Stimulated activated CD4-positive, alpha-beta T cell treated with anti-CD3 and anti-CD28 coated beads, Interleukin-2, amount 100 ng/mL, for 4 hours (primary cell): Measurements from ENCODE around the gene AKAP8.
A peak's percentile ranks its signal among the peaks of the same experiment; 100 is the strongest.
"Not testable (repeated sequence)": the region's sequence is repeated elsewhere in the genome, so short reads cannot be mapped to it uniquely, and the experiment has no call there.

Experiments
- DNase-seq: peaks from one replicate; pipeline ENCODE4 v3.0.0-alpha.2; 2020; ENCODE audit warnings: low read depth

AKAP8 gene

DNA sequence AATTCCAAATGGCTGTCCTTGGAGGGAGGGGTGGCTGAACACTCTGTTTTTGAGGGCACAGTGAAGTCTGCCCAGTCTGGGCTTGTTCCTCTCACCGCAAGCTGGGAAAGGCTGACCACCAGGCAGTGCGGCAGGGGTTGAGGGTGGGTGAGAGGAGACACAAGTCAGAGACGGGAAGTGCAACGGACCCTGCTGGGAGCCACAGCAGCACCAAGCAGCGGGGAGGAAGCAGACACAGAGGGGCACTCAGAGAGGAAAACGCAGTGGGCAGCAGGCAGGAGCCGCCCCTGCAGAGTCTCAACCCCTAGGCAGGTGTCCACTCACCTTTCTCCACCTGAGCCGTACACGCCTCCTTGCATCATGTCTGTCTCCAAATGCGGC lies 23.6 kb upstream of the AKAP8 start:
- DNase-seq = no peak

DNA sequence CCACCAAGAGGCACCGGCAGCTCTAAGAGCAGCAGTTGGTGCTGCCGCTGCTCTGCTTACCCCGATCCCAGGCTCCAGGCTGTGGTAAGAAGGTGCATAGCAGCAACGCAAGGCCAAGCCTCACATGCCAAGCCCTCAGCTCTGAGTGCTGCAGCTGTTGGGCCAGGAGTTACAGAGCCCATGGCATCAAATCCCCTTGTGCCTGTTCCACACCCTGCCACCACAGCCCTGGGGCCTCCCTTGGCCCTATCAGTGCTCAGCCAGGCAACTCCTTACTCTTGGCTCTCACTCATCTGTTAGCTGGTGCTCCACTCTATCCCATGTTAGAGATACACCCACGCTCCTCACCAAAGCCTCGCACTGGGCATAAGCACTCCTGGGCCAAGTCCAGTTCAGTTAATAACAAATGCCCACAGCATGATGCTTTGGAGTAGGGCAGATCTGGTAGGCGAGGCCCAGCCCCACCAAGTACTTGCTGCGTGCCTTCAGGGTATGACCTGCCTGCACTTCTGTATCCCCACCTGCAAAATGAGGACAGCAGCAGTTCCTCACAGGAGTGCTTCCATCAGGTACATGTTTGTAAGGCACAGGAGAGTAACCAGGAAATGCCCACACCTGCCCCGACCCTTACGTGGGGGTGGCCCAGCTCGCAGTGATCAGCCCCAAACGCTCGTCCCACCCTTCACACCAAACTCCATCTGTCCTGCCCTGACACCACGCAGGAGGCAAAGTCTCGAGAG lies 23.0 kb upstream of the AKAP8 start:
- no peak for DNase-seq

DNA sequence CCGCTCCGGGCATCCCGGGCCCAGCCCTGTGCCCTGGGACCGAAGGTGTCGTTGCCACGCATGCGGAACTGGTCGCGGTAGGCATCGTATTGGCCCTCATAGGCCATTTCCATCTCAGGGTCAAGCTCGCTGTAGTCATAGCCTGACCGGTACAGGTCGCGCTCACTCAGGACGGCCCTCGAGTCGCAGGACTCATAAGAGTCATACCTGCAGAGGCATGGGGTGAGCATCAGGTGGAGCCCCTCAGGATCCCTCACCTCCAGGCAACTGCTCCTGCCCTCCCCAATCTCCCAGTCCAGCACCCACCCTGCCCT lies 21.8 kb upstream of the AKAP8 start:
- no peak for DNase-seq

DNA sequence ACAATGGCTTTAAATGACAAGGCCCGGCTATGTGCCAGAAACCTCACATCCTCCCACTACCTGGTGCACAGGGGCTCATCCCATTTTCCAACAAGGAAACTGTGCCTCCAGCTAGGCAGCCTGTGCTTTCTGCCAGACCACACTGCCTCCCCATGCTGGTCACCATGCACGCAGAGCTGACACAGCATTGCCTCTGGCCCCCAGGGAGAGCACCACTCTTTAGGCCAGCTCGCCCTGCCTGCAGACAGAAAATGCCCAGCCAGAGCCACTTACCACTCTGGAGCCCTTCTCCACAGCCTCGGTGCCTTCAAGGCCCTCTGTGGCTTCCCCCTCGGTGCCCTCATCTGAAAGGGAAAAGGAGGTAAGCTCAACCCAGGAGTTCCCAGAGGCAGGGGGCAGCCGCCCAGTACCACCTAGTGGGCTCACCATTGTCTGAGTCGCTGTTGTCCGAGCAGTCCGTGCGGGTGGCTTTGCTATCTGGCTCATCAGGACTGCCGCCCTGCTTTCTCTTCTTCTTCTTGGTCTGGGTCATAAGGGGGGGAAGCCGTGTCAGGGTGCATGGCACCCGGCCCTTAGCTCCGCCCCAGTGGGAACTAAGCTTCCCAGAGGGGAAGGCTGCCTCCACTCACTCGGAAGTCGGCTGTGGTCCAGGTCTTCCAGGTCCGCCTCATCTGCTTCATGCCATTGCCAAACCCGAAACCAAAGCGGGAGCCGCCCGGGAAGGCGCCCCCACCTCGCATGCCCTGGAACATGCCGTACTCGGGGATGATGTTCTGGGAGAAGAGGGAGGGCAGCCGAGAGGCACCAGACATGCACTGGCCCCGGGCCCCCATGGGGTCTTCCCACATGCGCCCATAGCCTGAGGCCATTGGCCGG lies 21.2 kb upstream of the AKAP8 start:
- no peak for DNase-seq

DNA sequence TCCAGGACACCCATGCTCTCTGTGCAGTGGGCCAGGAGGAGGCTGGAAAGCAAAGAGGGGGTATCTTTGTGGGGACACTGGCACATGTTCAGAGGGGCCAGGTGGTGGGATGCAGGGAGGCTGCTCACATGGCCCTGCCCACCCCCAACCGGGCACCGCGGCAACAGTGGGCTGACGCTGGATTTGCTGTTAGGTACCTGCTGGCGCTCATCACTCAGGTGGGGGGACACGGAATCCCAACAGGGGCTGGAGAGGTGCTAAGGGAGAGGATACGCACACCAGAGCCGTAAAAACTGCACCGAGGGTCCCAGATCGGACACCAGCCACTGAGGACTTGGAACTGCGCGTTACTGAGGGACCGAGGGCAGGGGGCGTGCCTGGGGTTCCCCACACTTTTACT lies 20.0 kb upstream of the AKAP8 start:
- no peak for DNase-seq

DNA sequence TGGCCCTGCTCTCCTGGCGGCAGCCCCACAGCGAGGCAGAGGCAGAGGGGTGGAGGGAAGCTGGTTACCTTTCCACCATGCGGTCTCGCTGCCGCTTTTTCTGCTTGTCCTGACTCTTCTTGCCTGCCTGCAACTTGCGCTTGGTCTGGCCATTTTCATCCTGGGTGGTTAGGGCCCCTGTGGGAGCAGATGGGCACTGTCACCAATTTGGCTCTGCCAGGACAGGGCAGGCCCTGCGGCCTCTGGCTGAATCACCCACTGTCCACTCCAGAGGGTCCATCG lies 19.6 kb upstream of the AKAP8 start:
- DNase-seq = no peak

DNA sequence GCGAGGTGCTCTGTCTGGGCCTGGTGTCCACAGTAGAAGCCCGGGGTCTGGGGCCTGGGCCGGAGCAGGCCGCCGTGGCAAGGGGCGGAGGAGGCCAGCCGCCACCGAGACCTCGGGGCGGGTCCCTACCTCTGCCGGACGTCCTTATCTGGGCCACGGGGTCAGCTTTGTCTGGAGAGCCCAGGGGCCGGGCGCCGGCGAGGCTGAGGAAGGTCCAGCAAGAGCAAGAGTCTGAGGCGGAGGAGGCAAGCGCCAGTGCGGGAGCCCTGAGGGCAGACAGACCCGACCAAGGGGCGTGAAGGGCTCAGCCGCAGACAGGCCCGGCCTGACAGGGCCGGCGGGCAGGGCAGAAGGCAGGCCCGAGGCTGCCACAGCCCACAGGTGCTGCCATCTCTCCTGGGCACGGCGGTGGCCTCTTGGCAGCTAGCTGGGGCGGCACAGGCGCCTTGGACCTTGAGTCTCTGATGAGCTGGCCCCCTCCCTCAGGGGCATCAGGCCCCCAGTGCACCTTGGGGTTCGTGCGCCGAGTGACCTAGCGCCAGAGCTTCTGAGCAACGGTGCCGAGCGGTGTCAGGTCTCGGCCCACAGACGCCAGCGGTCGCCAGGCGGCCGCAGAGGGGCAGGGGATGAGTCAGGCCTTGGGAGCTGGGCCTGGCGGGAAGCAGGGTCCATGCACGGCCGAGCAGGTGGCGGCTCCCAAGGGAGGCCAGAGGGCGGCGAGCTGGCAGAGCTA lies 19.1 kb upstream of the AKAP8 start:
- DNase-seq = no peak

DNA sequence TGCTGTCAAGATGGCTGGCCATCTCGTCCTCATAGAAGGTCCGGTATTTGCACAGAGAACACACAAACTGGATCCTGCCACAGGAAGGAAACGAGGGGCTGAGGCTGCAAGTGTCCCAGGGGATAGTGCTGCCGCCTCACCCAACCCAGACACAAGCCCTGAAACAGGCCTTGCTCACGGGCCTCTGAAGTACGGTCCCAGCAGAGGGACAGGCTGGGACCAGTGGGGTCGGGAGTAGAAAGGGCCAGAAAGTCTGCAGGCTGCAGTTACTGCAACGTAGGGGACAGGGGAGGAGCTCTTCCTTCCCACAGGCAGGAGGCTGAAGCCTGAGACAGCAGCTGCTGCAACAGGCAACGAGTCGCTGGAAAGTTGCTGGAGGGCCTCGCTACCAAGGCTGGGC lies 18.2 kb upstream of the AKAP8 start:
- DNase-seq = no peak

DNA sequence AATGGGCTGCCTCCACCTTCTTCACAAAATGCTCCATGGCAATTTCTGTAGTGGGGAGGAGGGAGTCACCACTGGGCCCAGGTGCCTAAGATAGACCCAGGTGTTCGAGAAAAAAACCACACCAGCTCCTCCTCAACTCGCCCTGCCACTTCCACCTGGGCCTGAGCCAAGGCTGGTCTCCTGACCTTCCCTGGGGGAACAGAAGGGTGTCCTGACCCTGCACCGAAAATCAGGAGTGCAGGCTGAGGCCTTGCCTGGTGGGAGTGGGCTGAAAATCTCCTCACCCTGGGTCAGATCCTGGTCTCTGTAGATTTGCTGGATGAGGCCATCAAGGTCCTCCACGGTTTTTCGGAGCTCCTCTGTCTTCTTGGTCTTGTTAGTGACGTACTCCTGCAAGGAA lies 17.6 kb upstream of the AKAP8 start:
- DNase-seq = no peak

DNA sequence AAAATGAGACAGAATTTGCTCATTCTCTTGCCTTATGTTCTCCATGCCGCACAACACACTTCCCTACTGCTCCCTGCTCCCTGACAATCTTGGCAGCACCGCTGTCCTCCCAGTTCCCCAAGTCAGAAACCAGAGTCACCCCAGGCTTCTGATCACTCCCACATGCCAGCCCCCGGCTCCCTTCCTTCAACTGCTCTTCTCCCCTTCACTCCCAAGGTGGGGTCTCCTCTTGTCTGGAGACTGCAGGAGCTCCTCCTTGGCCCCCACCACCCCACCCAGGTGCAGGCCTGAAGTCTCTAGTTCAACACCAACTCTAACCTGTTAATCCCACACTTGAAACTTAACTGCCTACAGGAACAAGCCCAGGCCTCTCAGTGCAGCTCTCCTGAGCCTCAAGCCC lies 16.8 kb upstream of the AKAP8 start:
- DNase-seq = no peak

DNA sequence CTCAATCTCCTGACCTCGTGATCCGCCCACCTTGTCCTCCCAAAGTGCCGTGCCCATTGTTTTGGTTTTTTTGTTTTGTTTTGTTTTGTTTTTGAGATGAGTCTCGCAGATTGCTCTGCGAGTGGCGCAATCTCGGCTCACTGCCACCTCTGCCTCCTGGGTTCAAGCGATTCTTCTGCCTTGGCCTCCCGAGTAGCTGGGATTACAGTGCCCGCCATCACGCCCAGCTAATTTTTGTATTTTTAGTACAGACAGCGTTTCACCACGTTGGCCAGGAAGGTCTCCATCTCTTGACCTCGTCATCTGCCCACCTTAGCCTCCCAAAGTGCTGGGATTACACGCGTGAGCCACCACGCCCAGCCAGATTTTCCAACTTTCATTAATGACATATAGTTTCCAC lies 15.7 kb upstream of the AKAP8 start:
- not testable (repeated sequence) for DNase-seq

DNA sequence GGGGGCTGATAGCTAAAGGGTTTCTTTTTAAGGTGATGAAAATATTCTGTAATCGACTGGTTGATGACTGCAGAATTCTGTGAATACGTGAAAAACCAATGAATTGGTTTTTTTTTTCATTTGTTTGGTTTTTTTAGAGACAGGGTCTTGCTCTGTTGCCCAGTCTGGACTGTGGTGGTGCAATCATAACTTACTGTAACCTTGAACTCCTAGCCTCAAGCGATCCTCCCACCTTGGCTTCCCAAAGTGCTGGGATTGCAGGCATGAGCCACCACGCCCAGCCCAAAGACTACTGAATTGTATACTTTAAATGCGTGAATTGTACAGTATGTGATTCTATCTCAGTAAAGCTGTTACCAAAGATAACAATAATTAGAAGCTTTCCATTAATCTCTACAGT lies 14.8 kb upstream of the AKAP8 start:
- no peak for DNase-seq

DNA sequence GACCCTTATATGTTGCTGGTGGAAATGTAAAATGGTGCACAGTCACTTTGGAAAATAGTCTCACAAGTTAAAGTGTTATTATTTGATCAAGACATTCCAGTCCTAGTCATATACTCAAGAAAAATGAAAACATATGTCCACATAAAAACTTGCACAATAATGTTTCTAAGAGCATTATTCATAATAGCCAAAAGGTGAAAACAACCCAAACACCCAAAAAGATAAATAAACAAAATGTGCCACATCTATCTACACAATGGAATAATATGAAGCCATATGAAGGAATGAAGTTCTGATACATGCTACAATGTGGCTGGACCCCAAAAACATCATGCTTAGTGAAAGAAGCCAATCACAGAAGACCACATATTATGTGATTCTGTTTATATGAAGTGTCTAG lies 14.4 kb upstream of the AKAP8 start:
- DNase-seq = no peak

DNA sequence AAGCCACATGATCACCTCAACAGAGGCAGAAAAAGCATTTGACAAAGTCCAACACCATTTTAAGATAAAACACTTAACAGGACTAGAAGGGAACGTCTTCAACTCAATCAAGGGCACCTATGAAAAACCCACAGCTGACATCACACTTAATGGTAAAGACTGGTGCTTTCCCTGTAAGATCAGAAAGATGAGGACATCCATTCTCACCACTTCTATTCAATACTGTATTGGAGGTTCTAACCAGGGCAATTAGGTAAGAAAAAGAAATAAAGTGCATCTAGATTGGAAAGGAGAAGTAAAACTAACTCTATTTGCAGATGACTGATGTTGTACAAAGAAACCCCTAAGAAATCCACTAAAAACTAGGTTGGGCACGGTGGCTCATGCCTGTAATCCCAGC lies 11.2 kb upstream of the AKAP8 start:
- DNase-seq = no peak

DNA sequence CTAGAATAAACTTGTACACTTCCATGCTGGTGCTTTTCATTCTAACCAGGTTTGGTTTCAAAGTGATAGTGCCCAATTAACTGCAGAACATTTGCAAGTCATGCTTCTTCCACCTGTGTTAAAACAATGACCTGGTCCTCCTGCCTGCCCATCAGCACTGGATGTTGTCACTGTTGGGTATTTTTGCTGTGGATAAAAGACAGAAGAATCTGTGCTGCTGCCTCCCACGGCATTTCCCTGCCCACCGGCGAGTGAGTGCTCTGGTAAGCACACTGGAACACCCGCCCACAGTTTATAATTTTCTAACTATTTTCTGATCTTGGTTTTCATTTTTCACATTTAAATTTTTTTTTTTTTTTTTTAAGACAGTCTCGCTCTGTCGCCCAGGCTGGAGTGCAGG lies 2.3 kb upstream of the AKAP8 start:
- DNase-seq = no peak

DNA sequence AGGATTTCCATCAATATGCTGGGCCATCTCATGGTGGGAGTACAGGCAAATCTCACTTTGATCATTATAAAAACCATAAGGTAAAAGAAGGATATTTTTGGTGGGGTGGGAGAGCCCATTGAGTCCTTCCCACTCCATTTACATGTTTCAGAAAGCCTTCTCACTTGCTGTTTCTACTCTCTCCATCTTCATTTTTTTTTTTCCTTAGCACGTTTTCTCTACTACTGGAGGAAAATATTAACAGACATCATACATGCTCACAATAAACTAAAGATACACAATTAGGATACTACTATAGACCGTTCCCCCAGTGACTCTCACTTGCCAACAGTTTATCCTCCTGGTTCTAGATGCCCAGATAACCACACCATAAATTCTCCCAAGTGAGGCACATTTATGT lies 1.8 kb upstream of the AKAP8 start:
- no peak for DNase-seq

DNA sequence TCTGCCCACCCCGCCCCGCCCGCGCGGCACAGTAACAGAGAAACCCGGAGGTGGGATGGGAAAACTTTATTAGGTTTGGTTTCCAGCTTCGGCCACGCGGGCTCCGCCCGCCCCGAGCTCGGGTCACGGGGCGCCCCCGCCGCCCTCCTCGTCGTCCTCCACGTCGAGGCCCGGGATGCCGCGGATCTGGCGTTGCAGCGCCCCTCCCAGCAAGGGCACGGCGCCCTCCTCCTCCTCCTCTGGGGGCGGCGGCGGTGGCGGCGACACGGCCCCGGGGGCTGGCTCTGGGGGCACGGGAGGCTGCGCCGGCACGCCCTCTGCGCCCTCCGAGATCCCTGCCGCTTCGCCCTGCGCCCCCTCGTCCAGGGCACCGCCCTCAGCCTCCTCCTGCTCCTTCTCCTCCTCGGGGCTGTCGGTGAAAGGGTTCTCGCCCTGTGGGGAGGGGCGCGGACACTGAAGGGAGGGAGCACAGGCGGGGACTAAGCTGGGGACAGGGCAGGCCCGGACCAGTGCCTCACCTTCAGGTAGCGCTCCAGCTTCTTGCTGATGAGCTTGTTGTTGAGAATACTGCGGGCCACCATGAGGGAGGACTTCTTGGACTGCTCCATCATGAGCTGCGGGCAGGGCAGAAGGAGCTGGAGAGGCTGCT lies 536 bp upstream of the AKAP8 start:
- DNase-seq = no peak

DNA sequence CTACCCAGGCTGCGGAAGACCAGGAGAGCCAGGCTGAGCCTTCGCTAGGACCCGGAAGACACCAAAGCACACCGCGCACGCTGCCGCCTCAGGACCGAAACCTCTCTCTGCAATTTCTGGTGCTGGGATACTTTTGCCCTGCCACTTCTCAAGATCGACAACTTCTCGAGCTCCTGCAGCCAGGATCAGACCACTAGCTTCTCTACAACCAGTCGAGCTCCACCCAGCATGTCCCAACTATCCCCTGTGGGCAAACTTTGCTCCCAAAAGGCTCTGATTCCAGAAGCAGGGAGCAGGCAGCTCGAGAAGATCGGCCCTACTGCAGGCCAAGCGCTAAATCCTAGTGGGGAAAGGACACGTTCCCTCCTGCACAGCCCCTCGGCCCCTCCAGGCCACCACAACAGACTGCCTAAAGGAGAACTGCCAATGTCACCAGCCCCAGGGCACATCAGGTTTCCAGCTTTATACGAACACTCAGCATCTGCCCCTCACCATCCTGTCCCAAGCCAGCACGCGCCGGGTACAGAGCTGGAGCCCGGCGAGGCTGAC lies 979 bp downstream of the AKAP8 start:
- peak; percentile 29 for DNase-seq

DNA sequence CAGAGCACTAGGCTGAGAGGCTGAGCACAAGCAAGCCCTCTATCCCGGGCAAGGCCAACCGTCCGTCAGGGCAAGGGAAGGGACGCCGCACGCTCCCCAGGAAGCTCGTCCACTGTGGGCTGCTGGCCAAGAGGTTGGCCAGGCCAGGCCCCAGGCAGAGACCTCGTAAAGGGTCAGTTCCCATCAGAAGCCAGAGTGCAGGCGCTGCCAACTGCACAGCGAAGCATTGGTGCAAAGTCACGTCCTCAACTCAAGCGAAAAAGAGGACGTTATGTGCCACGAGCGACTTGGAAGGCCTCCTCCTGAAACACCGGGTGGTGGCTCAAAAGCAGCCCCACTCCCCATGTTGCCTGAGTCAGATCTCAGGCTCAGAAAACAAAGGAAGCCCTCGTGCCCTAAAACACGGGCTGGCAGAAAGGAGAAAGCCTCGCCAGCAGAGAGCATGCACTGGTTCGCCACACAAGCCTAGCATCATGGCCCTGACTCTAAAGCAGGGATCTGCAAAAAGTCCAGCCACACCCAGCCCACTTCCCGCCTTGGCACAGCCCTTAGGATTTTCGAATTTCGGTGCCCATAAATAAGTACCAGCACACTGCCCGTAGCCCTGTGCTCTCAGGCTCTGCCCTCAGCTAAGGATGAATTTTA lies 4.7 kb downstream of the AKAP8 start:
- no peak for DNase-seq

DNA sequence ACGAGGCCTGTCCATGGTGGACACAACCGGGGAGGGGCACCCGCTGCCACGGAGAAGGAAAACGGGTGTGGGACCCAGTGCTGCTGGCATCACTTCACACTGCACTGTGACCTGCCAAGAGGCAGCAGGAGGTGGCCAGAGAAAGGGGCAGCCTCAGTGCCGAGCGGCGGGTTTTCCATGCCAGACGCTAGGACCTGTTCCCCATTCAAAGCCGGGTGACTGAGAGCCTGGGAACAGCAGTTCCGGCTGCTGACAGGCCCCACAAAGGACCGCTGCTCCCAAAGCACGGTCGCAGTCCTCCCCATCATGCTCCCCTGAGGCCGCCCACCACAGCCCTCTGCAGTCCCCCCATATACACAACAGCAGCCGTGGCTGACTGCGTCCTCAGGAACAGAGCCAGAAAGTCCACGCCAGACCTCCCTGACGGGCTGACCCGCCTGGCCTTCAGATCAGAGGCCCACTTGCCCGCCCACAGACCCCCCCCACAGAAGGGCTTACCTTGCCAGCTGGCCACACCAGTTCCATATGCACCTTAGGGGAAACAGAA lies 5.4 kb downstream of the AKAP8 start:
- no peak for DNase-seq

DNA sequence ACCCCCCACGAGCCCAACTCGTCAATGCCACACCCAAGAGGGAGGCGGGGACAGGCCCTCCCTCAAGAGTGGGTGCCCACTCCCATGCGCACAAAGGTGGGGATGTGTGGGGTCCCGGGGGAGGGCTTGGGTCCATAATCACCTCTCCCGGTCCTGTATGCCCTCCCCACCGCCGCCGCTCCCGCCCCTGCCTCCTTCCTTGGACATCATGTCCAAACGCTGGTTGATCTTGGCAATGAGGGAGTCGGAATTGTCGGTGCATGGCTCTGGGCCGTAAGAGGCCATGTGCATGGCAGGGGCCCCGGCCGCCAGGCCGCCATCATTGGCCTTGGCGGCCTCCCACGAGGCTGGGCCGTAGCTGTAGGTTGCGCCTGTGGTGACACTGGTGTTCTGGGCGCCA lies 5.9 kb downstream of the AKAP8 start:
- DNase-seq = no peak

DNA sequence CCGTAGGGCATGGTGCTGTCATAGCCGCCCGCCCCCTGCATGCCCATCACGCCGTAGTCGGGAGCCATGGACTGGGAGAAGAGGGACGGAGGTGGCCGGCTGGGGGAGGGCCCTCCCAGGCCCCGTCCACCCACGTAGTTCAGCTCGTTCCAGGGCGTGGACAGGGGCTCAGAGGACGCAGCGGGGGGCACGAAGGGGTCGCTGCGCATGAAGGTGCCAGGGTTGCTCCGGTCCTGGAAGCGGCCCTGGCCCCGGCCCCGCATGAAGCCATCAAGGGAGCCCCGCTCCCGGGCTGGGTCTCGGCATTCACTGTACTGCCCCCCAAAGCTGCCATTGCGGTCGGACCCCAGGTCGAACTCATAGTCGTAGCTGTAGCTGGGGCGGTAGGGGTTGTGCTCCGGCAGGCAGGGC lies 6.7 kb downstream of the AKAP8 start:
- DNase-seq = no peak
